Measurements from ENCODE around the gene PTPRQ.

PTPRQ gene

DNA sequence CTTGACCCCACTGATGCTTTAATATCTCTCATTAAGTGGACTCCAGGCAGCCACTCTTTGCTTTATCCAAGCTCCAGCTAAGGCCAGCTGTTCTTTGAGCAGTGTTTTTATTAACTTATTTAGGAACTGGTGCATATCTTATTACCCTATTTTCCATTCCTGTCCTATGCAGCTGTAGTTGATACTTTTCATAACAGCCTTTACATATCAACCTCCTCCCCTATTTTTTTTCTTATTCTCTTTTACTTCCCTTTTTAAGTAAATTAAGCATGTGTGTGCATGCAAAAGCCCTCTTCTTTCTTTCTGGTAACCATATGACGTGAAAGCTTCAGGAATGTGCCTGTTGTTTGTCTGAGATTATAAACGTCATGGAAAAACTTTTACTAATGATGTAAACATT is 121.2 kb downstream of the PTPRQ start:
- DNase-seq, result no peak

- no peak for DNase-seq
These were observed 123.4 kb downstream of the PTPRQ start for GRCh38 chr12:80567401-80567800.

DNA sequence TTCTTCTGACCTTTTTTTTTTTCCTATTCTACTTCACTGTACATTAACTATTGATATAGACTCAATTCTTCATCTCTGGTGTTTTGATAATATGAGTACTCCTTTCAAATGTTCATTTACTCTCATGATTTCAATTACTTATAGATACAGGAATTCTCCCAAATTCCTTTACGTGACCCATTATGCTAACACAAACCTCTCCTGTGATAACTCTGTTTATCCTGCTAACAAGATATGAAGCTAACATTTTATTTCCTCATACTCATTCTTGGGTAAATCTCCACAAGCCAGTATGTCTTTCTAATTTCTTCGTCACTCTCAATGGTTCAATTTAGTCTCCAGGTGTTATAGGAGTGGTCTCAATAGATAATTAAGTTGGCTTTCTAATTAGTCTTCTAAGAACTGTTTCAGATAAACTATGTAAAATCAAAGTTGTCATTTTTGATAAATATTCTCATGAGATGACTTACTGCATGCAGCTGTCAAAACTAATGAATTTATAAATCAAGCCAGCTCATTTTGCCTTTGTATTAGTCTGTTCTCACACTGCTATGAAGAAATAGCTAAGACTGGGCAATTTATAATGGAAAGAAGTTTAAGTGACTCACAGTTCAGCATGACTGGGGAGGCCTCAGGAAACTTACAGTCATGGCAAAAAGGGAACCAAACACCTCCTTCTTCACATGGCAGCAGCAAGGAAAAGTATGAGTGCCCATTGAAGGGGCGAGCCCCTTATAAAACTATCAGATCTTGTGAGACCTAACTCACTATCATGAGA is 132.8 kb downstream of the PTPRQ start:
- no peak for DNase-seq

- no peak for DNase-seq
These were observed 136.2 kb downstream of the PTPRQ start for GRCh38 chr12:80580254-80580653.

DNA sequence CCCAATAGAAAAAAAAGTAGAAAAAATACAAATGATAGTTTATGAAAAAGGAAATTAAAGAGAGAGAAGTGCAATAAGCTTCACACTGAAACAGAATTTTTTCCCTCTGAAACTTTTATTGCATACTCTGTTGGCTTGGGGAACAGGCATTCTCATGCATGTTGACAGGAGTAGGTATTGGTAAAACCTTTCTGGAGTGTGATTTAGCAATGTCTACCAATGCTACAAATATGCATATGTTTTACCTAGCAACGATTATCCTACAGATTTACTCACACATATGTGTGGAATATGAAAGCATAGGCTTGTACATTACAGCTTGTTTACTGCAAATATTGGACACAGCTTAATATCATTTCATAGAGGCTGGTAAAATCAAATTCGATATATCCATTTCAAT is 137.7 kb downstream of the PTPRQ start:
- DNase-seq, result no peak

GRCh38 chr12:80582431-80582830 is 138.4 kb downstream of the PTPRQ start:
- no peak for DNase-seq

- no peak for DNase-seq
These were observed 145.0 kb downstream of the PTPRQ start for GRCh38 chr12:80589077-80589476.

DNA sequence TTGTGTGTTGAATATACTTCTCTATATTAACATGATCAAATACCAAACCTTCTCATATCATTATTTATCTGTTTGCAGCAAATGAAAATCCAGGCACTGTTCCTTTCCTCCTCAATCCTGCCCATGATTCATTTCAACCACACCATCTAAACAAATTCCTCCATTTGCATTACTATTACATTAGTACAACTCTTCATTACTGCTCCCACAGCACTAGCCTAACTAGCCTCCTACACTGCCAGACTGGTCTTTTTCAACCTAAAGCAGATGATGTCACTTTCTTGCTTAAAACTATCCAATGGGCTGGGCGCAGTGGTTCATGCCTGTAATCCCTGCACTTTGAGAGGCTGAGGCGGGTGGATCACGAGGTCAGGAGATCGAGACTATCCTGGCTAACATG is 146.1 kb downstream of the PTPRQ start:
- no peak for DNase-seq

DNA sequence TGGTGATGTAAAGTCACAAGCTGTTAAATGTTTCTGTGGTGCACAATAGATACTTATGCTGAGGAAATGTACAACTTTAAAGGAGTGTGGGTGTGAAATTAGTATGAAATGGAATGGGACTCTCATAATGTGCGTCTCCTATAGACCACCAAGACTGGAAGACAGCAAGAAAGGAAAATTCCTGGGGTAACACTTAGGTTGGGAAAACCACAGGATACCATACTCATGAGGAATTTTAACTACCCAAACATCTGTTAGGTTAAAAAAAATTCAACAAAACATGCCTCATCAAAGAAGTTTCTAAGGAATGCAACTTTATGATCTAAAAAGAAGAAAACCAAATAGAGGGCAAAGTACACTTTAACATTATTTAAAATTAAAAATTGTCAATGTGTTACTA is 149.7 kb downstream of the PTPRQ start:
- DNase-seq, result no peak

GRCh38 chr12:80596509-80596908 is 152.5 kb downstream of the PTPRQ start:
- DNase-seq, result no peak

DNA sequence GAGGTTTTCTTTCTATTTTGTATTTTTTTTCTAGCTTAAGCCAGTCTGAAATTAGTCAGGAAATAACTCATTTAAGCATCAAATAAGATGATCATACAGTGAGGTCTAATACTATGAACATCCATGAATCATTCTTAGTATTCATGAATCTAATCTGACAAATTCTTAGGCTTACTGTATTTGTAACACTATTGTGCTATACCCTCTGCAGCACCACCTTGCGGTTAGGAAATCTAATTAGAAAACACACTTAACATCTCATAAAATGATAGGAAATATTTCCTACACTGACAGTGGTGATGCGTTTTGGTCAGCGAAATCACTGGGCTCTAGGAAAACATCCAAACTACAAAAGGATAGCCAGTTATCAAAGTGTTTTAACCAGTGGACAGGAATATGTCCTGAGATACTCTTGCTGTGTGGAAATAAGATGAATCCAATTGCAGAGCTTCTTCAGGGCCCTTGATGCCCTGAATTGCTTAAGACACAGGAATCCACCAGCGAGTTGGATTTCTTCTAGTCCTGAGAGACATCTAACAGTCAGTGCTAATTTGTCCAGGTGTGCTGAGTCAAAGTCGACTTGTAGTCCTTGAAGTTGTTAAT is 154.1 kb downstream of the PTPRQ start:
- no peak for DNase-seq

DNA sequence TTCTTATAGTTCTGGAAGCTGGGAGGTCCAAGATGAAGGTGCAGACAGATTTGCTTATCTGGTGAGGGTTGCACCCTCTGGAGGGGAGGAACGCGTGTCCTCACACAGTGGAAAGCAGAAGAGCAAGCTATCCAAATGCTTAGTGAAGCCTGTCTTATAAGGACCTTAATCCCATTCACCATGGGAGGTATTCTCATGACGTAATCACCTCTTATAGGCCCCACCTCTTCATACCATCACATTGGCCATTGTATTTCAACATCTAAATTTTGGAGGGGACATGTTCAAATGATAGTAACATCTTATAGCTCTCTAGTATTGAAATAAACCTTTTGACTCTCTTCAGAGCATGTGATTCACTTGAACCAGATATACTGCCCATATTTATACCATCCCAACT is 158.4 kb downstream of the PTPRQ start:
- no peak for DNase-seq

DNA sequence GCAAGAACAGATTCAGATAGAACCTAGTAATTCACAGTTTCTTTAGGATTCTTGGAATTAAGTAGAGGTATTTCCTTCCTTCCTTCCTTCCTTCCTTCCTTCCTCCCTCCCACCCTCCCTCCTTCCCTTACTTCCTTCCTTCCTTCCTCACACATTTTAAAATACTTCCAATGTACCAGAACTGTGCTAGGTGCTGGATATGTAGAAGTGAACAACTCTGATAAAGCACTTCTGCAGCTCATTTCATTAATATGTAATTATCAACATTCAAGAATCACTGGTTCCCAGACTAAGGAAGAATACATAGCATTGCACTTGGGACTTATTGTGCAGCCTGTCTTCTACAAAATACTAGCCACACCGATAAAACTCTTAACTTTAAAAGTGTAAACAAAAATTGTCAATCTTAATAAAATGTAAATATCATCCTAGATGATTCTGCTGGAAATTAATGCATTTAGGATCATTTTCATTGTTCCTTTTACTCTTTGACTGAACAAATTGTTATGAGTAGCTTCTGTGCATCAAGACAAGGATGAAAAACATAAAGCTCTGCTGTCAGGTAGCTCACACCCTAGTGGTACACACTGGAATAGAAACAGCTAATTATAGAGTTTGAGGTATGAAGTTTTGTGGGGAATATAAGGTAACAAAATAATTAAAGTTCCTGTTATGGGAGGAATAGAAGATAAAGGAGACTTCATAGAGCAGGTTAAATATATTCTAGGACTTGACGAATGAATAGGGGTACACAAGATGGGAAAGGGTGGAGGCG is 163.5 kb downstream of the PTPRQ start:
- DNase-seq, result no peak

DNA sequence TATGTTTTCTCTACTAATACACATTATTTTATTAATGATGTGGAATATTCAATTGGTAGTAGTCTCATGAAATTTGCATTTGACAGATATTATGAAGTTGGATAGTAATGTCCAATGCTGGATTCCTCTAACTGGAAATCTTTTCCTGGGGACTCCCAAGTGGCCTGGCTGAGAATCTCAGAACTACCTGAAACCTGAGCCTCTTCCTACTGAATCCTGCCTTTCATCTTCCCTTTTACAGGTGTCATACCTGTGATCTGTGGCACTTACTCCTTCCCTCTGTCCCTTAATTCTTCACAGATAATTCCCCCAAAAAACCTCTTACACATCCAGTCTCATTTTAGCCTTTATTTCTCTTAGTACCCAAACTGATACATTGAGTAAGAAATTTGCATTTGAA is 173.7 kb downstream of the PTPRQ start:
- no peak for DNase-seq

- no peak for DNase-seq
These were observed 176.2 kb downstream of the PTPRQ start for GRCh38 chr12:80620281-80620680.

- no peak for DNase-seq
These were observed 178.2 kb downstream of the PTPRQ start for GRCh38 chr12:80622271-80622670.

GRCh38 chr12:80625051-80625450 is 181.0 kb downstream of the PTPRQ start:
- no peak for DNase-seq

GRCh38 chr12:80625901-80626300 is 181.9 kb downstream of the PTPRQ start:
- DNase-seq, result no peak

DNA sequence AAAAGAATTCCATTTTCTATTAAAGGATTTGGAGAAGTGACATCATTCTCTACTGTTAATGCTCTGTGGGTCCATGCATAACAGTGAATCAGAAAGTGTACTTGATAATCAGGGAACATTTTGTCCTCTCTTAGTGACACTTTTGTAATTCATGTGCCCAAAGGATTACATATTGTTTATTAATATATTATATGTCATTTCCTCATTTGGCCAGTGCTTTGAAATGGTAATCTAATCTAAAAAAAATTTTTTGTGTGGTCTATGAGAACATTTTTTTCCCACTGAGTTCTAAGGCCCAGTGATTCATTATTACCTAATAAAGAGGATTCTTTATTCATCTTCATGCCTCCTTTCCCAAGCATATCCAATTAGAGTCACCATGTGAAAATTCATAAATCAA is 183.7 kb downstream of the PTPRQ start:
- no peak for DNase-seq

DNA sequence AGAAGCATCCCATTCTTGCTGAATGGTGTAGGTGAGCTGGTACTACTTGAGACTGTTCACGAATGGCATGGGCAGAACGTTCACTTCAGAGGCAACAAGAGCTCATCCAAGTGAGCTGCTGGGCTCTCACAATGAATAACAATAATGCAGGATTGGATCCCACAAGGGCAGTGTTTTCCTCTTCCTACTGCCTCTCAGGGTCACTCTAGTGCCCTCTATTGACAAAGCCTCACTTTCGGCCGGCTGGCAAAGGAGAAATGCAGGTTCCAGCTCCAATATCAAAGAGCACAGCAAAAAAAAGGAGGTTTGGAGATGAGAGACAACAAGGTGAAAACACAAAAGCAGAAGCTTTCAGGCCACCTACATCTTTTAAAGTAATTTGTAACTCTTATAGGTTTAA is 188.8 kb downstream of the PTPRQ start:
- DNase-seq, result no peak

- DNase-seq, result no peak
These were observed 190.9 kb downstream of the PTPRQ start for GRCh38 chr12:80634903-80635302.

GRCh38 chr12:80636832-80637231 is 192.8 kb downstream of the PTPRQ start:
- no peak for DNase-seq

DNA sequence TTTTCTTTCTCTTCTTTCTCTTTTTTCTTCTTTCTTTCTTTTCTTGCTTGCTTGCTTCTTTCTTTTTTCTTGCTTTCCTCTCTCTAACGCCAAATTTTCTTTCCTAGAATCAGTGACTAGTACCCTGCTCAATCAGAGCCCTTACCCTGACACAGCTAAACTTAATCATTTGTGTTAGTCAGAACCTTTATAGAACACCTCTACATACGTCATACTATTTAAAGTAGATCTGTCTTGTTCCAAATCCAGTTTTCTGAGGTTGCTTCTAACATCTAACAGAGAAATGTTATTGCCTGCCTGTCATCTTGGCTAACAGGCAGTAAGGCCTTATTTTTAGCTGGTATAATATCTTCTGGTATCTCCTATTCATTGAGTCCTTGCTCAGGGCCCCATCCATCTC is 197.9 kb downstream of the PTPRQ start:
- no peak for DNase-seq

GRCh38 chr12:80643961-80644360 is 199.9 kb downstream of the PTPRQ start:
- no peak for DNase-seq

Data from activated T-cell treated with anti-CD3 and anti-CD28 coated beads for 4 hours (primary cell).